HCT116 (cell line): ENCODE measurements around the gene KCNK5. TPM values are rescaled to one million over a fixed set of nuclear protein-coding genes. Genes with fewer than 3 reads are reported as not detected.

Source experiments
- ATAC-seq: fragments of 200-7000 bp; cut with Tn5 transposase; 2 replicates; pipeline ENCODE4 v1.9.1; 2020; ENCODE audit warnings: mild to moderate bottlenecking, moderate library complexity
- BruUV-seq: library from RNA; stranded (reverse); fragments of 400-500 nt; replicated peaks from 2 replicates; lab custom pipeline; 2021; lab: Mats Ljungman, UMichigan
- CTCF ChIA-PET: fragments of 300-600 bp; sonication (Branson Sonifier 250); formaldehyde crosslinking; loops from one replicate; lab custom pipeline; 2021; ENCODE audit warnings: antibody characterized with exemption; lab: Charles Lee
- POLR2A ChIA-PET: fragments of 300-600, 350-600 bp; sonication (Branson Sonifier 250); formaldehyde crosslinking; loops from one replicate; lab custom pipeline; 2021; ENCODE audit warnings: antibody characterized with exemption; lab: Charles Lee
- RAD21 ChIA-PET, 2 experiments: fragments of 300-600 bp; sonication (Branson Sonifier 250); formaldehyde crosslinking; loops; one replicate each; lab custom pipeline; 2023; ENCODE audit warnings: low total read pairs in 2 of 2; ENCODE audit not compliant: uncharacterized antibody in 2 of 2, unreplicated experiment in 2 of 2, low non-redundant PET in 1 of 2; lab: Charles Lee
- DNase-seq: peaks from one replicate; pipeline ENCODE4 v3.0.0-alpha.2; 2010; ENCODE audit warnings: low read depth, low spot score
- H2AFZ ChIP-seq: fragments of 200-600 bp; shearing (Covaris generic), sonication (generic); 2 replicates; pipeline ENCODE4 v1.6.1; 2017; ENCODE audit warnings: low read depth, mixed run types, mixed read lengths, antibody characterized with exemption, low read length; ENCODE audit not compliant: poor library complexity, severe bottlenecking
- H3K27ac ChIP-seq: 2 replicates; pipeline ENCODE4 v1.5.1; 2012; ENCODE audit warnings: low read depth, low read length
- H3K27me3 ChIP-seq: fragments of 200-600 bp; sonication (generic); 2 replicates; pipeline ENCODE4 v1.6.1; 2016; ENCODE audit warnings: mixed run types, low read length, mixed read lengths; ENCODE audit not compliant: insufficient read depth
- H3K36me3 ChIP-seq, 2 experiments: fragments of 200-500 bp in 1 of 2; fragments of 200-600 bp in 1 of 2; sonication (Bioruptor generic) in 1 of 2; sonication (generic) in 1 of 2; 2 replicates each; pipeline versions ENCODE4 v1.5.1 to v1.6.1; 2014 to 2016; ENCODE audit warnings: low read length in 2 of 2, inconsistent platforms in 1 of 2, mixed read lengths in 1 of 2, mixed run types in 1 of 2; ENCODE audit not compliant: insufficient read depth in 2 of 2, control insufficient read depth in 1 of 2
- H3K4me1 ChIP-seq, 2 experiments: fragments of 200-600 bp in 1 of 2; sonication (generic) in 1 of 2; 2 replicates each; pipeline versions ENCODE4 v1.5.1 to v1.6.1; 2012 to 2017; ENCODE audit warnings: low read length in 2 of 2, inconsistent platforms in 1 of 2, mild to moderate bottlenecking in 1 of 2, mixed read lengths in 1 of 2, mixed run types in 1 of 2, moderate library complexity in 1 of 2; ENCODE audit not compliant: insufficient read depth in 2 of 2, control insufficient read depth in 1 of 2
- H3K4me2 ChIP-seq: fragments of 200-600 bp; sonication (generic); 2 replicates; pipeline ENCODE4 v1.6.1; 2017; ENCODE audit warnings: mixed run types, low read length, mixed read lengths
- H3K4me3 ChIP-seq, 2 experiments: fragments of 200-600 bp in 1 of 2; sonication (generic) in 1 of 2; replicated peaks in 1 of 2; 2 replicates each; pipeline ENCODE4 v1.5.1; 2011 to 2016; ENCODE audit warnings: low read length in 2 of 2, control low read depth in 1 of 2, low read depth in 1 of 2, mild to moderate bottlenecking in 1 of 2, mixed read lengths in 1 of 2, mixed run types in 1 of 2
- H3K79me2 ChIP-seq: fragments of 200-600 bp; sonication (generic); 2 replicates; pipeline ENCODE4 v1.6.1; 2017; ENCODE audit warnings: mild to moderate bottlenecking, mixed run types, low read length, moderate library complexity, mixed read lengths; ENCODE audit not compliant: insufficient read depth
- H3K9ac ChIP-seq: fragments of 200-600 bp; sonication (generic); 2 replicates; pipeline ENCODE4 v1.6.1; 2016; ENCODE audit warnings: low read length, mixed read lengths
- H3K9me2 ChIP-seq: fragments of 200-600 bp; sonication (generic), shearing (Covaris generic); 2 replicates; pipeline ENCODE4 v1.6.1; 2017; ENCODE audit warnings: mixed run types, mild to moderate bottlenecking, moderate library complexity; ENCODE audit not compliant: insufficient read depth
- H3K9me3 ChIP-seq, 2 experiments: fragments of 200-500 bp in 1 of 2; fragments of 200-600 bp in 1 of 2; sonication (Bioruptor generic) in 1 of 2; sonication (generic) in 1 of 2; 2 replicates each; pipeline ENCODE4 v1.6.1; 2014 to 2017; ENCODE audit warnings: low read length in 2 of 2, mixed read lengths in 2 of 2, inconsistent platforms in 1 of 2, low read depth in 1 of 2, mild to moderate bottlenecking in 1 of 2, mixed run types in 1 of 2, moderate library complexity in 1 of 2; ENCODE audit not compliant: control insufficient read depth in 1 of 2, insufficient read depth in 1 of 2
- H4K20me1 ChIP-seq: fragments of 200-600 bp; sonication (generic), shearing (Covaris generic); 2 replicates; pipeline ENCODE4 v1.6.1; 2017; ENCODE audit warnings: mixed run types, mild to moderate bottlenecking, moderate library complexity; ENCODE audit not compliant: insufficient read depth
- CBX3 ChIP-seq: IDR thresholded peaks from 2 replicates; pipeline ENCODE4 v1.6.1; 2012; ENCODE audit warnings: low read depth
- CTCF ChIP-seq, 3 experiments: fragments of 200-600 bp in 1 of 3; sonication (generic) in 1 of 3; IDR thresholded peaks in 2 of 3; conservative IDR thresholded peaks in 1 of 3; 2 replicates each; pipeline ENCODE4 v1.5.1; 2012 to 2017; ENCODE audit warnings: low read depth in 2 of 3, low read length in 2 of 3, antibody characterized with exemption in 1 of 3, borderline replicate concordance in 1 of 3, control low read depth in 1 of 3, mild to moderate bottlenecking in 1 of 3, mixed read lengths in 1 of 3, mixed run types in 1 of 3, moderate library complexity in 1 of 3; ENCODE audit not compliant: insufficient read depth in 1 of 3
- EZH2 ChIP-seq: fragments of 200-600 bp; sonication (generic); IDR thresholded peaks from 2 replicates; pipeline ENCODE4 v1.6.1; 2017; ENCODE audit warnings: antibody characterized with exemption, mixed run types
- EZH2phosphoT487 ChIP-seq: fragments of 200-600 bp; IDR thresholded peaks from 2 replicates; pipeline ENCODE4 v1.6.1; 2018; ENCODE audit warnings: antibody characterized with exemption, borderline replicate concordance
- POLR2A ChIP-seq: IDR thresholded peaks from 2 replicates; pipeline ENCODE4 v1.7.0; 2011; ENCODE audit warnings: borderline replicate concordance; ENCODE audit not compliant: insufficient read depth, insufficient read length; ENCODE audit errors: extremely low read depth
- POLR2AphosphoS5 ChIP-seq: IDR thresholded peaks from 2 replicates; pipeline ENCODE4 v1.6.1; 2011; ENCODE audit warnings: mild to moderate bottlenecking, low read depth, low read length, moderate library complexity
- SIN3A ChIP-seq: IDR thresholded peaks from 2 replicates; pipeline ENCODE4 v1.6.1; 2012; ENCODE audit warnings: low read depth
- SP1 ChIP-seq: IDR thresholded peaks from 2 replicates; pipeline ENCODE4 v1.6.1; 2012; ENCODE audit warnings: low read depth
- SRF ChIP-seq: IDR thresholded peaks from 2 replicates; pipeline ENCODE4 v1.6.1; 2012; ENCODE audit warnings: low read depth
- TCF7L2 ChIP-seq: IDR thresholded peaks from 2 replicates; pipeline ENCODE4 v1.7.0; 2011; ENCODE audit warnings: borderline replicate concordance, inconsistent platforms; ENCODE audit not compliant: insufficient read depth, insufficient read length; ENCODE audit errors: extremely low read depth
- YY1 ChIP-seq: IDR thresholded peaks from 2 replicates; pipeline ENCODE4 v1.6.1; 2011; ENCODE audit warnings: low read length, low read depth, moderate library complexity, mild to moderate bottlenecking; ENCODE audit not compliant: insufficient replicate concordance; ENCODE audit errors: extremely low read depth
- ZBTB33 ChIP-seq: IDR thresholded peaks from 2 replicates; pipeline ENCODE4 v1.6.1; 2011; ENCODE audit warnings: mild to moderate bottlenecking, low read length, moderate library complexity; ENCODE audit not compliant: insufficient replicate concordance; ENCODE audit errors: extremely low read depth
- ZNF274 ChIP-seq: fragments of 200-500 bp; sonication (Bioruptor generic); IDR thresholded peaks from 2 replicates; pipeline ENCODE4 v1.6.1; 2014; ENCODE audit warnings: mild to moderate bottlenecking, low read depth, low read length, inconsistent platforms
- intact Hi-C: fragments of 100-400 bp; cut with micrococcal nuclease; formaldehyde crosslinking; loops from 2 replicates; pipeline ENCODE4 v1.10.0; 2022
- total RNA-seq: library from RNA; stranded (reverse); gene quantifications from one replicate; pipeline ENCODE4 v1.2.1, GENCODE V29; 2021; ENCODE audit not compliant: unreplicated experiment
- TF ChIP-seq, protein P1 (sequence below): IDR thresholded peaks from 2 replicates; pipeline ENCODE4 v1.6.1; 2012
- TF ChIP-seq, protein P2 (sequence below): IDR thresholded peaks from 2 replicates; pipeline ENCODE4 v1.6.1; 2012

The KCNK5 gene
- total RNA-seq, 1 experiment from 2014 or later: 9.5 TPM

GRCh38 chr6:39197922-39198500, 31.3 kb downstream of the KCNK5 start:
- H3K79me2 ChIP-seq: peaks cover 49% of the 10 kb centered on the region
- H2AFZ ChIP-seq: no peak overlapping the region
- no peak for ATAC-seq
- H3K9ac ChIP-seq: no peak overlapping the region
- no peak for TF ChIP-seq POLR2A
- TF ChIP-seq, protein P1, sequence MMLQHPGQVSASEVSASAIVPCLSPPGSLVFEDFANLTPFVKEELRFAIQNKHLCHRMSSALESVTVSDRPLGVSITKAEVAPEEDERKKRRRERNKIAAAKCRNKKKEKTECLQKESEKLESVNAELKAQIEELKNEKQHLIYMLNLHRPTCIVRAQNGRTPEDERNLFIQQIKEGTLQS: no peak
- no peak for TF ChIP-seq ZNF274
- TF ChIP-seq POLR2AphosphoS5: no peak
- TF ChIP-seq CTCF (IDR thresholded peaks at IDR 0.05 in 2 of 3, conservative IDR thresholded peaks at IDR 0.05 in 1 of 3; ENCODE audit: borderline replicate concordance in 1 of 3, insufficient read depth in 1 of 3, low read depth in 2 of 3, low read length in 2 of 3): no peak
- no peak for TF ChIP-seq SRF
- TF ChIP-seq, protein P2, sequence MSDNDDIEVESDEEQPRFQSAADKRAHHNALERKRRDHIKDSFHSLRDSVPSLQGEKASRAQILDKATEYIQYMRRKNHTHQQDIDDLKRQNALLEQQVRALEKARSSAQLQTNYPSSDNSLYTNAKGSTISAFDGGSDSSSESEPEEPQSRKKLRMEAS: no peak
- no peak for TF ChIP-seq SIN3A
- no peak for TF ChIP-seq TCF7L2
- no peak for TF ChIP-seq CBX3
- TF ChIP-seq EZH2: no peak
- no peak for TF ChIP-seq ZBTB33
- TF ChIP-seq SP1: no peak
- no peak for TF ChIP-seq EZH2phosphoT487
- TF ChIP-seq YY1: no peak
- TF ChIP-seq, all 23 proteins: peak for 0
- CTCF ChIA-PET: interaction anchor here (1.3 to 2.0 kb wide), 2 partner anchors 27 to 105 kb away, joined by 3 to 6 read pairs; no protein-coding TSS in a partner anchor
- H3K4me1 ChIP-seq: peaks cover 20% of the 10 kb centered on the region in 2 experiments
- H4K20me1 ChIP-seq: no peaks in the 10 kb centered on the region
- BruUV-seq: no TSS peak
- no peak overlapping the region for H3K27ac ChIP-seq
- H3K36me3 ChIP-seq: peaks cover 2 to 9% of the 10 kb centered on the region in 2 experiments; a peak in 2 of 4 replicates
- intact Hi-C loops: no loop called here
- RAD21 ChIA-PET: no interaction called here
- no peaks in the 10 kb centered on the region for H3K9me3 ChIP-seq
- H3K4me2 ChIP-seq: no peak overlapping the region
- H3K27me3 ChIP-seq: no peaks in the 10 kb centered on the region
- POLR2A ChIA-PET: no interaction called here
- no peaks in the 10 kb centered on the region for H3K9me2 ChIP-seq
- H3K4me3 ChIP-seq: no peak overlapping the region
- DNase-seq: no peak
